GM13977 (cell line): ENCODE results near the gene EIF2S3B.
"Not testable (repeated sequence)": the region's sequence is repeated elsewhere in the genome, so short reads cannot be mapped to it uniquely, and the experiment has no call there.

Source experiments
- DNase-seq: peaks from one replicate; pipeline ENCODE4 v3.0.0; 2012; ENCODE audit warnings: low spot score
- in situ Hi-C: fragments of 300-500 bp; cut with MboI; formaldehyde crosslinking; loops from one replicate; pipeline ENCODE4 v1.12.0; 2022; ENCODE audit warnings: low sequenced_read_pairs, low pct_unique_long_range_greater_than_20kb, mixed read lengths, inconsistent platforms; ENCODE audit not compliant: unreplicated experiment
- TF ChIP-seq, protein P1 (sequence below): IDR thresholded peaks from 2 replicates; pipeline ENCODE4 v1.5.1; 2012; ENCODE audit warnings: mild to moderate bottlenecking, control low read depth; ENCODE audit not compliant: insufficient read depth; ENCODE audit errors: extremely low read depth, missing control alignments

Gene EIF2S3B

DNA sequence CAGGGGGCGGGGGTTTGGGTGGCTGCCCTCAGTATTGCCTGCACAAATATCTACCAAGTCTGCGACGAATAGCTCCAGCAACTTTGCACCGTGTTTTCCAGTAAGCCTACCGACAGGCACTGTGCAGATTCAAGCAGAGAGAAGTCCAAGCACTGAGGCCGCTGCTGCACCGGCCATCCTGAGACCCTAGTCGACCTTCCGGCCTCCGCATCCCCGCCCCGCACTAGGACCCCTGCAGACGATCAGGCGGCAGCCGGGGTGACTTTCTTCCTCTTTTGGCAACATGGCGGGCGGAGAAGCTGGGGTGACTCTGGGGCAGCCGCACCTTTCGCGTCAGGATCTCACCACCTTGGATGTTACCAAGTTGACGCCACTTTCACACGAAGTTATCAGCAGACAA is at the start of gene EIF2S3B:
EIF2S3B (plus strand) TSS at position 271 of the 400 bp plus-strand sequence; CDS start at position 284, 13 bp downstream.
- TF ChIP-seq, protein P1, sequence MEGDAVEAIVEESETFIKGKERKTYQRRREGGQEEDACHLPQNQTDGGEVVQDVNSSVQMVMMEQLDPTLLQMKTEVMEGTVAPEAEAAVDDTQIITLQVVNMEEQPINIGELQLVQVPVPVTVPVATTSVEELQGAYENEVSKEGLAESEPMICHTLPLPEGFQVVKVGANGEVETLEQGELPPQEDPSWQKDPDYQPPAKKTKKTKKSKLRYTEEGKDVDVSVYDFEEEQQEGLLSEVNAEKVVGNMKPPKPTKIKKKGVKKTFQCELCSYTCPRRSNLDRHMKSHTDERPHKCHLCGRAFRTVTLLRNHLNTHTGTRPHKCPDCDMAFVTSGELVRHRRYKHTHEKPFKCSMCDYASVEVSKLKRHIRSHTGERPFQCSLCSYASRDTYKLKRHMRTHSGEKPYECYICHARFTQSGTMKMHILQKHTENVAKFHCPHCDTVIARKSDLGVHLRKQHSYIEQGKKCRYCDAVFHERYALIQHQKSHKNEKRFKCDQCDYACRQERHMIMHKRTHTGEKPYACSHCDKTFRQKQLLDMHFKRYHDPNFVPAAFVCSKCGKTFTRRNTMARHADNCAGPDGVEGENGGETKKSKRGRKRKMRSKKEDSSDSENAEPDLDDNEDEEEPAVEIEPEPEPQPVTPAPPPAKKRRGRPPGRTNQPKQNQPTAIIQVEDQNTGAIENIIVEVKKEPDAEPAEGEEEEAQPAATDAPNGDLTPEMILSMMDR: no peak
- in situ Hi-C loops: no loop called here
- no peak for DNase-seq

DNA sequence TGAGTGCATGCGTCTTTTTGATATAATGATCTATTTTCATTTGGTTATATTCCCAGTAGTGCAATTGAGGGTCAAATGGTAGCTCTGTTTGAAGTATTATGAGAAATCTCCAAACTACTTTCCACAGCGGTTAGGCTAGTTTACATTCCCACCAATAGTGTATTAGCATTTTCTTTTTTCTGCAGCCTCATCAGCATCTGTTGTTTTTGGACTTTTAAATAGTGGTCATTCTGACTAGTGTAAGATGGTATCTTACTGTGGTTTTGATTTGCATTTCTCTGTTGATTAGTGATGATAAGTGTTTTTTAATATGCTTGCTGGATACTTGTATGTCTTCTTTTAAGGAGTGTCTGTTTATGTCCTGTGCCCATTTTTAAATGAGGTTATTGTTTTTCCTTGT is 48.8 kb upstream of the EIF2S3B start:
- DNase-seq: no peak
- in situ Hi-C loops: no loop called here
- TF ChIP-seq, protein P1: no peak

DNA sequence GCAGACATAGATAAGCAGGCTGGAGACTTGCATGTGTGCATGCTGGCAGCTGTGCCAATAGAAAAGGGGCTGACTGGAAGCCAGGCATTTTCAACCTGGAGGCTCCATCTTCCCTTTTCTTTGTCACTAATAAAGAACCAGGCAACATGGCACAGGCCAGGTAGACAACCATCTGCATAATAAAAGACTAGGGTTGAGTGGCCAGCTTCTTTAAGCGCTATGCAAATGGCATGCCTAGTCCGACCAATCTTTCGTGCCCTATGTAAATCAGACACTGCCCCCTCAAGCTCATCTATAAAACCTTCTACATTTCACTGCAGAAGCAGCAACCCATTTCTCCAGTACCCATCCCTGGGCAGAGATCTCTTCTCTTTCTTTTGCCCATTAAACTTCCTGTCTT is 47.9 kb upstream of the EIF2S3B start:
- DNase-seq: no peak
- in situ Hi-C loops: no loop called here

DNA sequence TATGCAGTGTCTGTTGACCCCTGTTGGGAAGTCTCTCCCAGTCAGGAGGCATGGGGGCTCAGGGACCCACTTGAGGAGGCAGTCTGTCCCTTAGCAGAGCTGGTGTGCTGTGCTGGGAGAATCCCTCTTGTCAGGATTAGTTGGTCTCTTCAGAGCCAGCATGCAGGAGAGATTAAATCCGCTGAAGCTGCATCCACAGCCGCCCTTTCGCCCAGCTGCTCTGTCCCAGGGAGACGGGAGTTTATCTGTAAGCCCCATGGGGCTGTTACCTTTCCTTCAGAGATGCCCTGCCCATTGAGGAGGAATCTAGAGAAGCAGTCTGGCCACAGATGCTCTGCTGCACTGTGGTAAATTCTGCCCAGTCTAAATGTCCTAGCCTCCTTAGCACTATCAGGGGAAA is 39.4 kb upstream of the EIF2S3B start:
- DNase-seq: no peak
- in situ Hi-C loops: no loop called here
- TF ChIP-seq, protein P1: no peak

More for the DNA sequence above, 47.9 kb upstream of the EIF2S3B start:
- TF ChIP-seq, protein P1: no peak

DNA sequence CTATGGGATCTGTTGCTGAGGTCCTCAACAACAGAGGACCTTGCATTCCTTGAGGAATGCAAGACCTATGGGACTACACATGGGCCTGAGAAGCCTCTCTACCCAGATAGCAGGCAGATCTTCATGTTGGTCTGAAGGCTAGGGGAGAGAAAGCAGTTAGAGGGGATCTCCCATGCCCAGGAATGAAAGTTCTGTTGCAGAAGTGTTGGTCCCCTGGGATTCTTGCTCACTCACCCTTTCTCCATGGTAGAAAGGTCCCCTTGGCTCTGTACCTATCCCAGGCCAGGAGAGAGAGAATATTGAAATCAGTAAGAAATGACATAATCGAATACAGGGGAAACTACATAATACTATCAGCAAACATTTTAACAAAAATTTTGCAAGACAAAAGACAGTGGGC is 36.0 kb upstream of the EIF2S3B start:
- TF ChIP-seq, protein P1: no peak
- in situ Hi-C loops: no loop called here
- DNase-seq: no peak

DNA sequence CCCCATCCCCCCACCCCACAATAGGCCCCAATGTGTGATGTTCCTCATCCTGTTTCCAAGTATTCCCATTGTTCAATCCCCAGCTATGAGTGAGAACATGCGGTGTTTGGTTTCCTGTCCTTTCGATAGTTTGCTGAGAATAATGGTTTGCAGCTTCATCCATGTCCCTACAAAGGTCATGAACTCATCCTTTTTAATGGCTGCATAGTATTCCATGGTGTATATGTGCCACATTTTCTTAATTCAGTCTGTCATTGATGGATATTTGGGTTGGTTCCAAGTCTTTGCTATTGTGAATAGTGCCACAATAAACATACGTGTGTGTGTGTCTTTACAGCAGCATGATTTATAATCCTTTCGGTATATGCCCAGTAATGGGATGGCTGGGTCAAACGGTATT is 32.9 kb upstream of the EIF2S3B start:
- in situ Hi-C loops, DNase-seq: not testable (repeated sequence)

DNA sequence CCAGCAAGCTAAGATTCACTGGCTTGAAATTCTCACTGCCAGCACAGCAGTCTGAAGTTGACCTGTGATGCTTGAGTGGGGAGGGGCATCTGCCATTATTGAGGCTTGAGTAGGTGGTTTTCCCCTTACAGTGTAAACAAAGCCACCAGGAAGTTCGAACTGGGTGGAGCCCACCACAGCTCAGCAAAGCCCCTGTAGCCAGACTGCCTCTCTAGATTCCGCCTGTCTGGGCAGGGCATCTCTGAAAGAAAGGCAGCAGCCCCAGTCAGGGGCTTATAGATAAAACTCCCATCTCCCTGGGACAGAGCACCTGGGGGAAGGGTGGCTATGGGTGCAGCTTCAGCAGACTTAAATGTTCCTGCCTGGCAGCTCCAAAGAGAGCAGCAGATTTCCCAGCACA is 23.8 kb upstream of the EIF2S3B start:
- DNase-seq, in situ Hi-C loops: not testable (repeated sequence)

DNA sequence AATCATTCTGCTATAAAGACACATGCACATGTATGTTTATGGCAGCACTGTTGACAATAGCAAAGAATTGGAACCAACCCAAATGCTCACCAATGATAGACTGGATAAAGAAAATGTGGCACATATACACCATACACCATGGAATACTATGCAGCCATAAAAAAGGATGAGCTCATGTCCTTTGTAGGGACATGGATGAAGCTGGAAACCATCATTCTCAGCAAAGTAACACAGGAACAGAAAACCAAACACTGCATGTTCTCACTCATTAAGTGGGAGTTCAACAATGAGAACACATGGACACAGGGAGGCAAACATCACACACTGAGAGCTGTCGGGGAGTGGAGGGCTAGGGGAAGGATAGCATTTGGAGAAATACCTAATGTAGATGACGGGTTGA is 18.4 kb upstream of the EIF2S3B start:
- in situ Hi-C loops, DNase-seq: not testable (repeated sequence)
